ENCODE results near the gene SLK.

The SLK gene

GRCh38 chr10:104016661-104017060, 49.7 kb downstream of the SLK start:
- no peak for DNase-seq (ENCODE audit: low read depth)
- no peak overlapping the region for H3K4me3 ChIP-seq (ENCODE audit: low read length)
- no peak for TF ChIP-seq CTCF (IDR thresholded peaks at IDR 0.05; ENCODE audit: insufficient read depth, low read depth, low read length, missing control alignments)

- DNase-seq (ENCODE audit: low read depth), result no peak
- H3K4me3 ChIP-seq (ENCODE audit: low read length), result no peak overlapping the region
- TF ChIP-seq CTCF (IDR thresholded peaks at IDR 0.05; ENCODE audit: insufficient read depth, low read depth, low read length, missing control alignments), result no peak
These were observed 51.5 kb downstream of the SLK start for GRCh38 chr10:104018471-104018870.

GRCh38 chr10:104020020-104020419, 53.1 kb downstream of the SLK start:
- no peak for DNase-seq (ENCODE audit: low read depth)
- no peak for TF ChIP-seq CTCF (IDR thresholded peaks at IDR 0.05; ENCODE audit: insufficient read depth, low read depth, low read length, missing control alignments)
- H3K4me3 ChIP-seq (ENCODE audit: low read length), result no peak overlapping the region

GRCh38 chr10:104021246-104021645, 54.3 kb downstream of the SLK start:
- no peak for DNase-seq (ENCODE audit: low read depth)
- TF ChIP-seq CTCF (IDR thresholded peaks at IDR 0.05; ENCODE audit: insufficient read depth, low read depth, low read length, missing control alignments), result no peak
- no peak overlapping the region for H3K4me3 ChIP-seq (ENCODE audit: low read length)

GRCh38 chr10:104022026-104022425, 55.1 kb downstream of the SLK start:
- DNase-seq (ENCODE audit: low read depth), result no peak
- H3K4me3 ChIP-seq (ENCODE audit: low read length), result no peak overlapping the region
- TF ChIP-seq CTCF (IDR thresholded peaks at IDR 0.05; ENCODE audit: insufficient read depth, low read depth, low read length, missing control alignments), result no peak

GRCh38 chr10:104025524-104025923, 58.6 kb downstream of the SLK start:
- no peak for TF ChIP-seq CTCF (IDR thresholded peaks at IDR 0.05; ENCODE audit: insufficient read depth, low read depth, low read length, missing control alignments)
- H3K4me3 ChIP-seq (ENCODE audit: low read length), result no peak overlapping the region
- no peak for DNase-seq (ENCODE audit: low read depth)

GRCh38 chr10:104026762-104027161, 59.8 kb downstream of the SLK start:
- no peak for TF ChIP-seq CTCF (IDR thresholded peaks at IDR 0.05; ENCODE audit: insufficient read depth, low read depth, low read length, missing control alignments)
- H3K4me3 ChIP-seq (ENCODE audit: low read length), result no peak overlapping the region
- DNase-seq (ENCODE audit: low read depth), result no peak

Measured in epithelial cell of esophagus (primary cell).